Sigmoid colon (tissue), 4 donors: ENCODE measurements around the gene GPR158.

Experiments
- POLR2A ChIP-seq, 2 donors: fragments of 450-650 bp; IDR thresholded peaks; one replicate each; pipeline ENCODE4 v1.6.1; 2016; ENCODE audit warnings: antibody characterized with exemption in 2 of 2, mild to moderate bottlenecking in 2 of 2, moderate library complexity in 2 of 2
- POLR2AphosphoS5 ChIP-seq, 4 donors: sonication (generic); formaldehyde crosslinking; IDR thresholded peaks; one replicate each; pipeline ENCODE4 v1.6.1; 2017; ENCODE audit warnings: antibody characterized with exemption in 4 of 4
- TF ChIP-seq, protein P1 (sequence below), 4 experiments: fragments of 450-650 bp in 3 of 4; fragments of 200-600 bp in 1 of 4; IDR thresholded peaks; one replicate each; pipeline ENCODE4 v1.5.1; 2016 to 2019; ENCODE audit warnings: antibody characterized with exemption in 4 of 4, mild to moderate bottlenecking in 3 of 4, moderate library complexity in 2 of 4

DNA sequence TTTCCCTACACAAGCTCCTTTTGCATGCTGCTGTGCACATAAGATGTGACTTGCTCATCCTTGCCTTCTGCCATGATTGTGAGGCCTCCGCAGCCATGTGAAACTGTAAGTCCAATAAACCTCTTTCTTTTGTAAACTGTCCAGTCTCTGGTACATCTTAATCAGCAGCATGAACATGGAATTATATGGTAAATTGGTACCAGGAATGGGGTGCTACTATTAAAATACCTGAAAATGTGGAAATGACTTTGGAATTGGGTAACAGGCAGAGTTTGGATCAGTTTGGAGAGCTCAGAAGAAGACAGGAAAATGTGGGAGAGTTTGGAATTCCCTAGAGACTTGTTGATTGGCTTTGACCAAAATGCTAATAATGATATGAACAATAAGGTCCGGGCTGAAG, 181.8 kb downstream of the GPR158 start:
- TF ChIP-seq, protein P1, sequence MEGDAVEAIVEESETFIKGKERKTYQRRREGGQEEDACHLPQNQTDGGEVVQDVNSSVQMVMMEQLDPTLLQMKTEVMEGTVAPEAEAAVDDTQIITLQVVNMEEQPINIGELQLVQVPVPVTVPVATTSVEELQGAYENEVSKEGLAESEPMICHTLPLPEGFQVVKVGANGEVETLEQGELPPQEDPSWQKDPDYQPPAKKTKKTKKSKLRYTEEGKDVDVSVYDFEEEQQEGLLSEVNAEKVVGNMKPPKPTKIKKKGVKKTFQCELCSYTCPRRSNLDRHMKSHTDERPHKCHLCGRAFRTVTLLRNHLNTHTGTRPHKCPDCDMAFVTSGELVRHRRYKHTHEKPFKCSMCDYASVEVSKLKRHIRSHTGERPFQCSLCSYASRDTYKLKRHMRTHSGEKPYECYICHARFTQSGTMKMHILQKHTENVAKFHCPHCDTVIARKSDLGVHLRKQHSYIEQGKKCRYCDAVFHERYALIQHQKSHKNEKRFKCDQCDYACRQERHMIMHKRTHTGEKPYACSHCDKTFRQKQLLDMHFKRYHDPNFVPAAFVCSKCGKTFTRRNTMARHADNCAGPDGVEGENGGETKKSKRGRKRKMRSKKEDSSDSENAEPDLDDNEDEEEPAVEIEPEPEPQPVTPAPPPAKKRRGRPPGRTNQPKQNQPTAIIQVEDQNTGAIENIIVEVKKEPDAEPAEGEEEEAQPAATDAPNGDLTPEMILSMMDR (IDR thresholded peaks at IDR 0.05) = no peak
- TF ChIP-seq POLR2A (IDR thresholded peaks at IDR 0.05) (no peak), POLR2AphosphoS5 (IDR thresholded peaks at IDR 0.05) (no peak)
